Gastroesophageal sphincter (tissue), 4 donors: ENCODE data around the gene NTRK1. TPM values are rescaled to one million over a fixed set of nuclear protein-coding genes. Genes with fewer than 3 reads are reported as not detected.
A peak's percentile ranks its signal among the peaks of the same experiment; 100 is the strongest.

Experiments used
- ATAC-seq: fragments of 150-250 bp; one replicate; pipeline ENCODE4 v1.9.1; 2016; ENCODE audit warnings: mild to moderate bottlenecking, moderate library complexity
- H3K27ac ChIP-seq, 4 donors: fragments of 200-600 bp; sonication (generic) in 3 of 4; 1 replicate in 3 of 4; 2 replicates in 1 of 4; pipeline ENCODE4 v1.5.1; 2016 to 2019
- H3K27me3 ChIP-seq: fragments of 200-600 bp; sonication (generic); one replicate; pipeline ENCODE4 v1.5.1; 2019
- H3K36me3 ChIP-seq, 2 donors: fragments of 200-600 bp; sonication (generic); one replicate each; pipeline ENCODE4 v1.5.1; 2019; ENCODE audit warnings: control low read depth in 1 of 2
- H3K4me1 ChIP-seq, 3 donors: fragments of 200-600 bp; sonication (generic); 1 replicate in 2 of 3; 2 replicates in 1 of 3; pipeline ENCODE4 v1.5.1; 2016 to 2019; ENCODE audit warnings: control low read depth in 2 of 3
- H3K4me3 ChIP-seq, 2 donors: fragments of 200-600 bp; sonication (generic); one replicate each; pipeline ENCODE4 v1.5.1; 2019; ENCODE audit warnings: mild to moderate bottlenecking in 1 of 2, moderate library complexity in 1 of 2
- H3K9me3 ChIP-seq, 3 donors: fragments of 200-600 bp; sonication (generic); one replicate each; pipeline ENCODE4 v1.5.1; 2017 to 2019; ENCODE audit warnings: control low read depth in 2 of 3
- CTCF ChIP-seq, 4 experiments: fragments of 200-600 bp in 2 of 4; fragments of 450-650 bp in 2 of 4; sonication (generic) in 1 of 4; IDR thresholded peaks; one replicate each; pipeline ENCODE4 v1.5.1; 2017 to 2019; ENCODE audit warnings: antibody characterized with exemption in 4 of 4, mild to moderate bottlenecking in 2 of 4, moderate library complexity in 2 of 4
- EP300 ChIP-seq: sonication (generic); formaldehyde crosslinking; IDR thresholded peaks from one replicate; pipeline ENCODE4 v1.6.1; 2017; ENCODE audit warnings: antibody characterized with exemption, mild to moderate bottlenecking
- POLR2A ChIP-seq, 2 donors: fragments of 450-650 bp; IDR thresholded peaks; one replicate each; pipeline ENCODE4 v1.6.1; 2017; ENCODE audit warnings: antibody characterized with exemption in 2 of 2, mild to moderate bottlenecking in 2 of 2, moderate library complexity in 1 of 2
- POLR2AphosphoS5 ChIP-seq: sonication (generic); formaldehyde crosslinking; IDR thresholded peaks from one replicate; pipeline ENCODE4 v1.6.1; 2017; ENCODE audit warnings: antibody characterized with exemption
- WGBS, 2 donors: methylation state at CpG; one replicate each; pipeline ENCODE4 v1.1.5; 2018; ENCODE audit warnings: low coverage in 1 of 2; 5-methylcytosine and 5-hydroxymethylcytosine counted together
- total RNA-seq, 4 donors: library from RNA; depleted of rRNA; stranded (reverse); fragments of >200 nt; gene quantifications; one replicate each; pipeline ENCODE4 v1.1.0, GENCODE V29; 2016

Gene NTRK1
- total RNA-seq, 4 donors from 2014 or later: 0.23 to 4.4 (median 0.72) TPM

GRCh38 chr1:156887734-156888133 is 27.1 kb downstream of the NTRK1 start:
- peaks cover 48% of the 10 kb centered on the region for H3K27me3 ChIP-seq
- no peak for ATAC-seq
- H3K4me1 ChIP-seq: peaks cover 0 to 9% (median 0%) of the 10 kb centered on the region in 3 donors
- 43% methylated on average over 4 of the region's 6 CpGs; no CpG with 5 or more reads in 1 of the 2 donors for WGBS, 2 donors
- no peaks in the 10 kb centered on the region for H3K36me3 ChIP-seq
- H3K4me3 ChIP-seq: no peak overlapping the region
- H3K27ac ChIP-seq: no peak overlapping the region
- TF ChIP-seq POLR2A (IDR thresholded peaks at IDR 0.05) (no peak), POLR2AphosphoS5 (no peak), EP300 (no peak), CTCF (IDR thresholded peaks at IDR 0.05) (no peak)
- no peaks in the 10 kb centered on the region for H3K9me3 ChIP-seq

- Histone ChIP-seq H3K27me3 (peaks cover 54% of the 10 kb centered on the region), H3K4me3 (no peak overlapping the region), H3K4me1 (peaks cover 0 to 32% (median 10%) of the 10 kb centered on the region in 3 donors), H3K9me3 (no peaks in the 10 kb centered on the region), H3K36me3 (no peaks in the 10 kb centered on the region), H3K27ac (no peak overlapping the region)
- peak; percentile 35 for ATAC-seq
- 34 to 39% methylated on average over 7 to 8 of the region's 8 CpGs for WGBS, 2 donors
- no peak for TF ChIP-seq POLR2AphosphoS5
- peak in 3 of 4 experiments; percentile 60 to 81 (median 63) for TF ChIP-seq CTCF (IDR thresholded peaks at IDR 0.05)
These were observed 29.3 kb downstream of the NTRK1 start for GRCh38 chr1:156889802-156890580.

- Histone ChIP-seq H3K27ac (peak overlapping the region in 3 of 4 donors; percentile 83 to 90 (median 86)), H3K4me1 (peaks cover 0 to 56% (median 12%) of the 10 kb centered on the region in 3 donors), H3K4me3 (peak overlapping the region in 1 of 2 donors; percentile 58), H3K36me3 (no peaks in the 10 kb centered on the region), H3K27me3 (peaks cover 58% of the 10 kb centered on the region), H3K9me3 (no peaks in the 10 kb centered on the region)
- TF ChIP-seq POLR2A (IDR thresholded peaks at IDR 0.05): no peak
- peak; percentile 13 for TF ChIP-seq POLR2AphosphoS5
- no peak for TF ChIP-seq EP300
- TF ChIP-seq CTCF (IDR thresholded peaks at IDR 0.05): peak in 3 of 4 experiments; percentile 68 to 87 (median 78)
- WGBS, 2 donors: 2 to 4% methylated on average over 15 to 39 of the region's 48 CpGs
- peak; percentile 88 for ATAC-seq
These were observed 31.8 kb downstream of the NTRK1 start for GRCh38 chr1:156892190-156893047.

- 0 to 11% methylated on average over 1 to 13 of the region's 60 CpGs for WGBS, 2 donors
- Histone ChIP-seq H3K4me1 (peaks cover 0 to 65% (median 12%) of the 10 kb centered on the region in 3 donors), H3K27me3 (peaks cover 58% of the 10 kb centered on the region), H3K9me3 (no peaks in the 10 kb centered on the region), H3K4me3 (peak within 1 kb of the TSS; percentile 18 to 58), H3K27ac (peak within 1 kb of the TSS; percentile 22 to 90 (median 84)), H3K36me3 (no peaks in the 10 kb centered on the region)
- peak; percentile 20 for ATAC-seq
- TF ChIP-seq EP300 (no peak), POLR2AphosphoS5 (no peak), POLR2A (IDR thresholded peaks at IDR 0.05) (no peak), CTCF (IDR thresholded peaks at IDR 0.05) (no peak)
These were observed 32.6 kb downstream of the NTRK1 start, which contains the start of gene PEAR1 for GRCh38 chr1:156893048-156893953. PEAR1 (plus strand) TSS chr1:156893718; CDS start chr1:156903927, 10,209 bp downstream.
